WTC11 (cell line): ENCODE measurements around the gene RNF150. TPM values are rescaled to one million over a fixed set of nuclear protein-coding genes. Genes with fewer than 3 reads are reported as not detected.

ENCODE experiments used
- ATAC-seq: fragments of 200-7000 bp; cut with Tn5 transposase; 2 replicates; pipeline ENCODE4 v1.10.0; 2021; ENCODE audit warnings: mild to moderate bottlenecking, moderate library complexity
- CTCF ChIA-PET: fragments of 300-600 bp; sonication (Branson Sonifier 250); formaldehyde crosslinking; loops from one replicate; lab custom pipeline; 2021; ENCODE audit warnings: antibody characterized with exemption; lab: Charles Lee
- POLR2A ChIA-PET: fragments of 350-600 bp; sonication (Branson Sonifier 250); formaldehyde crosslinking; loops from one replicate; lab custom pipeline; 2021; ENCODE audit warnings: antibody characterized with exemption; lab: Charles Lee
- DNase-seq: peaks from one replicate; pipeline ENCODE4 v3.0.0; 2021; ENCODE audit warnings: low spot score
- H3K27ac Mint-ChIP-seq: 2 replicates; pipeline ENCODE4 v1.8.0; 2021; ENCODE audit warnings: mixed read lengths
- H3K27me3 Mint-ChIP-seq: 2 replicates; pipeline ENCODE4 v1.8.0; 2021; ENCODE audit warnings: low read depth, mild to moderate bottlenecking, moderate library complexity, mixed read lengths
- H3K36me3 Mint-ChIP-seq: 2 replicates; pipeline ENCODE4 v1.8.0; 2021; ENCODE audit warnings: mixed read lengths
- H3K4me1 Mint-ChIP-seq: 2 replicates; pipeline ENCODE4 v1.8.0; 2022; ENCODE audit warnings: mixed read lengths
- H3K4me3 Mint-ChIP-seq: 2 replicates; pipeline ENCODE4 v1.8.0; 2021; ENCODE audit warnings: mild to moderate bottlenecking, moderate library complexity, mixed read lengths
- H3K9me3 Mint-ChIP-seq: 2 replicates; pipeline ENCODE4 v1.8.0; 2021; ENCODE audit warnings: mixed read lengths
- AFF4 ChIP-seq: sonication (generic); formaldehyde crosslinking; IDR thresholded peaks from 2 replicates; pipeline ENCODE4 v1.8.1; 2023; ENCODE audit warnings: mild to moderate bottlenecking, missing genetic modification reagents, borderline replicate concordance
- CBFB ChIP-seq: sonication (generic); formaldehyde crosslinking; IDR thresholded peaks from 2 replicates; pipeline ENCODE4 v1.8.1; 2022; ENCODE audit warnings: mild to moderate bottlenecking, low read depth, missing genetic modification reagents
- CREB1 ChIP-seq: sonication (generic); formaldehyde crosslinking; IDR thresholded peaks from 2 replicates; pipeline ENCODE4 v1.8.0; 2023; ENCODE audit warnings: mild to moderate bottlenecking, missing genetic modification reagents
- CTCF ChIP-seq: fragments of 200-600 bp; IDR thresholded peaks from 2 replicates; pipeline ENCODE4 v1.8.0; 2022; ENCODE audit warnings: antibody characterized with exemption
- ESRRA ChIP-seq: sonication (generic); formaldehyde crosslinking; IDR thresholded peaks from 2 replicates; pipeline ENCODE4 v1.8.1; 2022; ENCODE audit warnings: mild to moderate bottlenecking, missing genetic modification reagents, borderline replicate concordance
- FOXJ3 ChIP-seq: sonication (generic); formaldehyde crosslinking; IDR thresholded peaks from 2 replicates; pipeline ENCODE4 v1.9.0; 2021; ENCODE audit warnings: missing genetic modification reagents, mild to moderate bottlenecking, borderline replicate concordance
- FOXP1 ChIP-seq: sonication (generic); formaldehyde crosslinking; IDR thresholded peaks from 2 replicates; pipeline ENCODE4 v1.8.0; 2022; ENCODE audit warnings: missing genetic modification reagents, mild to moderate bottlenecking, moderate library complexity, borderline replicate concordance
- HMGA2 ChIP-seq: fragments of 250-450 bp; sonication (Bioruptor Pico); IDR thresholded peaks from 2 replicates; pipeline ENCODE4 v1.4.0; 2021; ENCODE audit warnings: mild to moderate bottlenecking, moderate library complexity
- HMGXB4 ChIP-seq: sonication (generic); formaldehyde crosslinking; IDR thresholded peaks from 2 replicates; pipeline ENCODE4 v1.8.1; 2023; ENCODE audit warnings: mild to moderate bottlenecking, moderate library complexity, missing genetic modification reagents
- IRF2 ChIP-seq: sonication (generic); formaldehyde crosslinking; IDR thresholded peaks from 2 replicates; pipeline ENCODE4 v1.8.0; 2022; ENCODE audit warnings: low read depth, missing genetic modification reagents, borderline replicate concordance
- KAT7 ChIP-seq: sonication (generic); formaldehyde crosslinking; IDR thresholded peaks from 2 replicates; pipeline ENCODE4 v1.8.1; 2023; ENCODE audit warnings: missing genetic modification reagents, mild to moderate bottlenecking, borderline replicate concordance
- MYBL2 ChIP-seq: sonication (generic); formaldehyde crosslinking; IDR thresholded peaks from 2 replicates; pipeline ENCODE4 v1.8.1; 2023; ENCODE audit warnings: mild to moderate bottlenecking, moderate library complexity, missing genetic modification reagents
- NFATC4 ChIP-seq: fragments of 250-450 bp; sonication (Bioruptor Pico); IDR thresholded peaks from 2 replicates; pipeline ENCODE4 v1.9.0; 2021; ENCODE audit warnings: mild to moderate bottlenecking
- NR1H2 ChIP-seq: sonication (generic); formaldehyde crosslinking; IDR thresholded peaks from 2 replicates; pipeline ENCODE4 v1.9.0; 2021; ENCODE audit warnings: mild to moderate bottlenecking, moderate library complexity, missing genetic modification reagents
- PRDM15 ChIP-seq: sonication (generic); formaldehyde crosslinking; IDR thresholded peaks from 2 replicates; pipeline ENCODE4 v1.8.0; 2022; ENCODE audit warnings: missing genetic modification reagents
- PREB ChIP-seq: sonication (generic); formaldehyde crosslinking; IDR thresholded peaks from 2 replicates; pipeline ENCODE4 v1.8.1; 2022; ENCODE audit warnings: mild to moderate bottlenecking, missing genetic modification reagents, moderate library complexity, borderline replicate concordance
- RORB ChIP-seq: fragments of 250-450 bp; sonication (Bioruptor Pico); IDR thresholded peaks from 2 replicates; pipeline ENCODE4 v1.9.0; 2021; ENCODE audit warnings: mild to moderate bottlenecking
- SMAD4 ChIP-seq: sonication (generic); formaldehyde crosslinking; IDR thresholded peaks from 2 replicates; pipeline ENCODE4 v1.8.0; 2022; ENCODE audit warnings: mild to moderate bottlenecking, missing genetic modification reagents
- SOX15 ChIP-seq: fragments of 250-450 bp; sonication (Bioruptor Pico); IDR thresholded peaks from 2 replicates; pipeline ENCODE4 v1.9.0; 2021; ENCODE audit warnings: mild to moderate bottlenecking
- SP1 ChIP-seq: sonication (generic); formaldehyde crosslinking; conservative IDR thresholded peaks from 2 replicates; pipeline ENCODE4 v1.8.1; 2022; ENCODE audit warnings: missing genetic modification reagents
- USF1 ChIP-seq: sonication (generic); formaldehyde crosslinking; IDR thresholded peaks from 2 replicates; pipeline ENCODE4 v1.8.0; 2022; ENCODE audit warnings: mild to moderate bottlenecking, missing genetic modification reagents
- ZNF232 ChIP-seq: sonication (generic); formaldehyde crosslinking; IDR thresholded peaks from 2 replicates; pipeline ENCODE4 v1.8.0; 2022; ENCODE audit warnings: mild to moderate bottlenecking, missing genetic modification reagents
- ZNF396 ChIP-seq: fragments of 250-450 bp; sonication (Bioruptor Pico); IDR thresholded peaks from 2 replicates; pipeline ENCODE4 v1.8.0; 2021; ENCODE audit warnings: mild to moderate bottlenecking, moderate library complexity, borderline replicate concordance
- total RNA-seq: library from RNA; stranded (reverse); gene quantifications from 3 replicates; pipeline ENCODE4 v1.2.3, GENCODE V29; 2021

RNF150 gene
- total RNA-seq, 1 experiment from 2014 or later, result 5.9 TPM

GRCh38 chr4:141120036-141120593, 13.2 kb downstream of the RNF150 start:
- H3K27ac Mint-ChIP-seq, result no peak overlapping the region
- H3K27me3 Mint-ChIP-seq, result peaks cover 5% of the 10 kb centered on the region; the same call in 1 of the 2 replicates
- peaks cover 8% of the 10 kb centered on the region; the same call in 1 of the 2 replicates for H3K36me3 Mint-ChIP-seq
- CTCF ChIA-PET, result no interaction called here
- H3K4me1 Mint-ChIP-seq, result peaks cover 9% of the 10 kb centered on the region
- ATAC-seq, result no peak
- TF ChIP-seq FOXJ3 (CRISPR knock-in tag) (no peak), ZNF396 (CRISPR knock-in tag) (no peak), FOXP1 (CRISPR knock-in tag) (no peak), NFATC4 (CRISPR knock-in tag) (no peak), HMGA2 (no peak), ESRRA (CRISPR knock-in tag) (no peak), CTCF (no peak), SP1 (CRISPR knock-in tag) (no peak), SOX15 (CRISPR knock-in tag) (no peak), PRDM15 (CRISPR knock-in tag) (no peak), MYBL2 (no peak), IRF2 (CRISPR knock-in tag) (no peak), ZNF232 (CRISPR knock-in tag) (no peak), CBFB (CRISPR knock-in tag) (no peak), PREB (CRISPR knock-in tag) (no peak), HMGXB4 (CRISPR knock-in tag) (no peak), NR1H2 (CRISPR knock-in tag) (no peak), SMAD4 (CRISPR knock-in tag) (no peak)
- TF ChIP-seq, all 79 proteins: peak for 0
- peaks cover 23% of the 10 kb centered on the region for H3K9me3 Mint-ChIP-seq
- no peak for DNase-seq
- H3K4me3 Mint-ChIP-seq, result no peak overlapping the region
- POLR2A ChIA-PET, result no interaction called here

- H3K4me3 Mint-ChIP-seq, result no peak overlapping the region
- ChIA-PET POLR2A (no interaction called here), CTCF (no interaction called here)
- H3K4me1 Mint-ChIP-seq, result peaks cover 9% of the 10 kb centered on the region
- peaks cover 17% of the 10 kb centered on the region for H3K36me3 Mint-ChIP-seq
- H3K27ac Mint-ChIP-seq, result no peak overlapping the region
- no peak for DNase-seq
- no peak for ATAC-seq
- peaks cover 5% of the 10 kb centered on the region; the same call in 1 of the 2 replicates for H3K27me3 Mint-ChIP-seq
- H3K9me3 Mint-ChIP-seq, result peaks cover 31% of the 10 kb centered on the region
- no peak for TF ChIP-seq RORB (CRISPR knock-in tag)
- TF ChIP-seq AFF4 (CRISPR knock-in tag), result no peak
- TF ChIP-seq KAT7 (CRISPR knock-in tag), result no peak
- TF ChIP-seq FOXJ3 (CRISPR knock-in tag), result no peak
- TF ChIP-seq USF1 (CRISPR knock-in tag), result no peak
- no peak for TF ChIP-seq CREB1 (CRISPR knock-in tag)
Observed at GRCh38 chr4:141119071-141119470, 14.2 kb downstream of the RNF150 start.
